Ishikawa (cell line): ENCODE results near the gene FAM3A.

Source experiments
- CEBPB ChIP-seq: IDR thresholded peaks from 2 replicates; pipeline ENCODE4 v1.6.1; 2012
- CREB1 ChIP-seq: IDR thresholded peaks from 2 replicates; pipeline ENCODE4 v1.6.1; 2012; ENCODE audit warnings: low read depth
- EGR1 ChIP-seq: IDR thresholded peaks from 2 replicates; pipeline ENCODE4 v1.6.1; 2012
- EP300 ChIP-seq: IDR thresholded peaks from 2 replicates; pipeline ENCODE4 v1.6.1; 2012; ENCODE audit warnings: borderline replicate concordance
- FOXM1 ChIP-seq: IDR thresholded peaks from 2 replicates; pipeline ENCODE4 v1.6.1; 2012; ENCODE audit warnings: low read depth, borderline replicate concordance
- MAX ChIP-seq: IDR thresholded peaks from 2 replicates; pipeline ENCODE4 v1.6.1; 2012
- NFIC ChIP-seq: IDR thresholded peaks from 2 replicates; pipeline ENCODE4 v1.6.1; 2012
- RAD21 ChIP-seq: IDR thresholded peaks from 2 replicates; pipeline ENCODE4 v1.6.1; 2012; ENCODE audit warnings: low read depth
- REST ChIP-seq: IDR thresholded peaks from 2 replicates; pipeline ENCODE4 v1.6.1; 2012; ENCODE audit warnings: low read depth, mild to moderate bottlenecking
- TAF1 ChIP-seq: IDR thresholded peaks from 2 replicates; pipeline ENCODE4 v1.6.1; 2012; ENCODE audit warnings: low read depth, mild to moderate bottlenecking
- TCF12 ChIP-seq: IDR thresholded peaks from 2 replicates; pipeline ENCODE4 v1.6.1; 2012; ENCODE audit warnings: low read depth
- TEAD4 ChIP-seq: IDR thresholded peaks from 2 replicates; pipeline ENCODE4 v1.6.1; 2012
- USF1 ChIP-seq: IDR thresholded peaks from 2 replicates; pipeline ENCODE4 v1.6.1; 2012
- YY1 ChIP-seq: IDR thresholded peaks from 2 replicates; pipeline ENCODE4 v1.6.1; 2012; ENCODE audit warnings: low read depth
- ZBTB7A ChIP-seq: IDR thresholded peaks from 2 replicates; pipeline ENCODE4 v1.6.1; 2012; ENCODE audit warnings: low read depth

The FAM3A gene

GRCh38 chrX:154486396-154487207, 29.4 kb downstream of the FAM3A start, which contains the start of gene UBL4A:
Gene UBL4A (minus strand): TSS chrX:154486615. CDS start chrX:154486584, 31 bp downstream.
- no peak; the same call in 1 of the 2 replicates for TF ChIP-seq CEBPB
- peak; percentile 88 for TF ChIP-seq EGR1
- TF ChIP-seq RAD21 = no peak
- peak; percentile 53; the same call in 1 of the 2 replicates for TF ChIP-seq TCF12
- TF ChIP-seq ZBTB7A = peak; percentile 85
- TF ChIP-seq NFIC = no peak
- no peak for TF ChIP-seq YY1
- 0 out of 2 replicates have a peak, but pooled peaks have one; percentile 17 for TF ChIP-seq TEAD4
- no peak for TF ChIP-seq FOXM1
- TF ChIP-seq REST = no peak
- peak; percentile 50; the same call in 1 of the 2 replicates for TF ChIP-seq MAX
- TF ChIP-seq EP300 = 0 out of 2 replicates have a peak, but pooled peaks have one; percentile 24
- no peak for TF ChIP-seq TAF1
- no peak for TF ChIP-seq USF1
- no peak for TF ChIP-seq CREB1

GRCh38 chrX:154486052-154486395, 30.0 kb downstream of the FAM3A start:
- TF ChIP-seq USF1 (peak; percentile 27), CEBPB (no peak)

- TF ChIP-seq USF1 (no peak), YY1 (no peak), NFIC (no peak)
Measured at GRCh38 chrX:154485150-154486051, 30.6 kb downstream of the FAM3A start.

GRCh38 chrX:154484255-154485149, 31.5 kb downstream of the FAM3A start:
- no peak for TF ChIP-seq TEAD4
- no peak for TF ChIP-seq TAF1
- no peak for TF ChIP-seq MAX
- no peak for TF ChIP-seq CREB1
- no peak for TF ChIP-seq TCF12

GRCh38 chrX:154483325-154483724, 32.7 kb downstream of the FAM3A start:
- no peak for TF ChIP-seq FOXM1

GRCh38 chrX:154482786-154483185, 33.2 kb downstream of the FAM3A start:
- no peak for TF ChIP-seq MAX
- TF ChIP-seq TAF1 = no peak
- TF ChIP-seq EP300 = no peak
- no peak for TF ChIP-seq ZBTB7A
- no peak for TF ChIP-seq TCF12
- TF ChIP-seq CEBPB = no peak
- no peak for TF ChIP-seq YY1
- TF ChIP-seq TEAD4 = no peak
- no peak for TF ChIP-seq NFIC
- TF ChIP-seq EGR1 = no peak
- no peak for TF ChIP-seq REST
- TF ChIP-seq USF1 = no peak
- TF ChIP-seq FOXM1 = no peak
- no peak for TF ChIP-seq RAD21
- TF ChIP-seq CREB1 = no peak
